HCT116 (cell line): ENCODE measurements around the gene PRPF19. TPM values are rescaled to one million over a fixed set of nuclear protein-coding genes. Genes with fewer than 3 reads are reported as not detected.

Experiments
- ATAC-seq: fragments of 200-7000 bp; cut with Tn5 transposase; 2 replicates; pipeline ENCODE4 v1.9.1; 2020; ENCODE audit warnings: mild to moderate bottlenecking, moderate library complexity
- BruUV-seq: library from RNA; stranded (reverse); fragments of 400-500 nt; replicated peaks from 2 replicates; lab custom pipeline; 2021; lab: Mats Ljungman, UMichigan
- CTCF ChIA-PET: fragments of 300-600 bp; sonication (Branson Sonifier 250); formaldehyde crosslinking; loops from one replicate; lab custom pipeline; 2021; ENCODE audit warnings: antibody characterized with exemption; lab: Charles Lee
- POLR2A ChIA-PET: fragments of 300-600, 350-600 bp; sonication (Branson Sonifier 250); formaldehyde crosslinking; loops from one replicate; lab custom pipeline; 2021; ENCODE audit warnings: antibody characterized with exemption; lab: Charles Lee
- RAD21 ChIA-PET, 2 experiments: fragments of 300-600 bp; sonication (Branson Sonifier 250); formaldehyde crosslinking; loops; one replicate each; lab custom pipeline; 2023; ENCODE audit warnings: low total read pairs in 2 of 2; ENCODE audit not compliant: uncharacterized antibody in 2 of 2, unreplicated experiment in 2 of 2, low non-redundant PET in 1 of 2; lab: Charles Lee
- DNase-seq: peaks from one replicate; pipeline ENCODE4 v3.0.0-alpha.2; 2010; ENCODE audit warnings: low read depth, low spot score
- H2AFZ ChIP-seq: fragments of 200-600 bp; shearing (Covaris generic), sonication (generic); 2 replicates; pipeline ENCODE4 v1.6.1; 2017; ENCODE audit warnings: low read depth, mixed run types, mixed read lengths, antibody characterized with exemption, low read length; ENCODE audit not compliant: poor library complexity, severe bottlenecking
- H3K27ac ChIP-seq: 2 replicates; pipeline ENCODE4 v1.5.1; 2012; ENCODE audit warnings: low read depth, low read length
- H3K27me3 ChIP-seq: fragments of 200-600 bp; sonication (generic); 2 replicates; pipeline ENCODE4 v1.6.1; 2016; ENCODE audit warnings: mixed run types, low read length, mixed read lengths; ENCODE audit not compliant: insufficient read depth
- H3K36me3 ChIP-seq, 2 experiments: fragments of 200-500 bp in 1 of 2; fragments of 200-600 bp in 1 of 2; sonication (Bioruptor generic) in 1 of 2; sonication (generic) in 1 of 2; 2 replicates each; pipeline versions ENCODE4 v1.5.1 to v1.6.1; 2014 to 2016; ENCODE audit warnings: low read length in 2 of 2, inconsistent platforms in 1 of 2, mixed read lengths in 1 of 2, mixed run types in 1 of 2; ENCODE audit not compliant: insufficient read depth in 2 of 2, control insufficient read depth in 1 of 2
- H3K4me1 ChIP-seq, 2 experiments: fragments of 200-600 bp in 1 of 2; sonication (generic) in 1 of 2; 2 replicates each; pipeline versions ENCODE4 v1.5.1 to v1.6.1; 2012 to 2017; ENCODE audit warnings: low read length in 2 of 2, inconsistent platforms in 1 of 2, mild to moderate bottlenecking in 1 of 2, mixed read lengths in 1 of 2, mixed run types in 1 of 2, moderate library complexity in 1 of 2; ENCODE audit not compliant: insufficient read depth in 2 of 2, control insufficient read depth in 1 of 2
- H3K4me2 ChIP-seq: fragments of 200-600 bp; sonication (generic); 2 replicates; pipeline ENCODE4 v1.6.1; 2017; ENCODE audit warnings: mixed run types, low read length, mixed read lengths
- H3K4me3 ChIP-seq, 2 experiments: fragments of 200-600 bp in 1 of 2; sonication (generic) in 1 of 2; replicated peaks in 1 of 2; 2 replicates each; pipeline ENCODE4 v1.5.1; 2011 to 2016; ENCODE audit warnings: low read length in 2 of 2, control low read depth in 1 of 2, low read depth in 1 of 2, mild to moderate bottlenecking in 1 of 2, mixed read lengths in 1 of 2, mixed run types in 1 of 2
- H3K79me2 ChIP-seq: fragments of 200-600 bp; sonication (generic); 2 replicates; pipeline ENCODE4 v1.6.1; 2017; ENCODE audit warnings: mild to moderate bottlenecking, mixed run types, low read length, moderate library complexity, mixed read lengths; ENCODE audit not compliant: insufficient read depth
- H3K9ac ChIP-seq: fragments of 200-600 bp; sonication (generic); 2 replicates; pipeline ENCODE4 v1.6.1; 2016; ENCODE audit warnings: low read length, mixed read lengths
- H3K9me2 ChIP-seq: fragments of 200-600 bp; sonication (generic), shearing (Covaris generic); 2 replicates; pipeline ENCODE4 v1.6.1; 2017; ENCODE audit warnings: mixed run types, mild to moderate bottlenecking, moderate library complexity; ENCODE audit not compliant: insufficient read depth
- H3K9me3 ChIP-seq, 2 experiments: fragments of 200-500 bp in 1 of 2; fragments of 200-600 bp in 1 of 2; sonication (Bioruptor generic) in 1 of 2; sonication (generic) in 1 of 2; 2 replicates each; pipeline ENCODE4 v1.6.1; 2014 to 2017; ENCODE audit warnings: low read length in 2 of 2, mixed read lengths in 2 of 2, inconsistent platforms in 1 of 2, low read depth in 1 of 2, mild to moderate bottlenecking in 1 of 2, mixed run types in 1 of 2, moderate library complexity in 1 of 2; ENCODE audit not compliant: control insufficient read depth in 1 of 2, insufficient read depth in 1 of 2
- H4K20me1 ChIP-seq: fragments of 200-600 bp; sonication (generic), shearing (Covaris generic); 2 replicates; pipeline ENCODE4 v1.6.1; 2017; ENCODE audit warnings: mixed run types, mild to moderate bottlenecking, moderate library complexity; ENCODE audit not compliant: insufficient read depth
- CBX3 ChIP-seq: IDR thresholded peaks from 2 replicates; pipeline ENCODE4 v1.6.1; 2012; ENCODE audit warnings: low read depth
- CEBPB ChIP-seq: IDR thresholded peaks from 2 replicates; pipeline ENCODE4 v1.6.1; 2012; ENCODE audit warnings: low read depth
- CTCF ChIP-seq, 3 experiments: fragments of 200-600 bp in 1 of 3; sonication (generic) in 1 of 3; IDR thresholded peaks in 2 of 3; conservative IDR thresholded peaks in 1 of 3; 2 replicates each; pipeline ENCODE4 v1.5.1; 2012 to 2017; ENCODE audit warnings: low read depth in 2 of 3, low read length in 2 of 3, antibody characterized with exemption in 1 of 3, borderline replicate concordance in 1 of 3, control low read depth in 1 of 3, mild to moderate bottlenecking in 1 of 3, mixed read lengths in 1 of 3, mixed run types in 1 of 3, moderate library complexity in 1 of 3; ENCODE audit not compliant: insufficient read depth in 1 of 3
- EZH2 ChIP-seq: fragments of 200-600 bp; sonication (generic); IDR thresholded peaks from 2 replicates; pipeline ENCODE4 v1.6.1; 2017; ENCODE audit warnings: antibody characterized with exemption, mixed run types
- EZH2phosphoT487 ChIP-seq: fragments of 200-600 bp; IDR thresholded peaks from 2 replicates; pipeline ENCODE4 v1.6.1; 2018; ENCODE audit warnings: antibody characterized with exemption, borderline replicate concordance
- FOSL1 ChIP-seq: IDR thresholded peaks from 2 replicates; pipeline ENCODE4 v1.6.1; 2012; ENCODE audit warnings: low read depth
- JUND ChIP-seq: IDR thresholded peaks from 2 replicates; pipeline ENCODE4 v1.6.1; 2012
- MAX ChIP-seq: IDR thresholded peaks from 2 replicates; pipeline ENCODE4 v1.6.1; 2012
- POLR2A ChIP-seq: IDR thresholded peaks from 2 replicates; pipeline ENCODE4 v1.7.0; 2011; ENCODE audit warnings: borderline replicate concordance; ENCODE audit not compliant: insufficient read depth, insufficient read length; ENCODE audit errors: extremely low read depth
- POLR2AphosphoS5 ChIP-seq: IDR thresholded peaks from 2 replicates; pipeline ENCODE4 v1.6.1; 2011; ENCODE audit warnings: mild to moderate bottlenecking, low read depth, low read length, moderate library complexity
- RAD21 ChIP-seq: IDR thresholded peaks from 2 replicates; pipeline ENCODE4 v1.6.1; 2012; ENCODE audit warnings: low read depth, mild to moderate bottlenecking
- REST ChIP-seq: IDR thresholded peaks from 2 replicates; pipeline ENCODE4 v1.6.1; 2012; ENCODE audit warnings: low read depth
- SP1 ChIP-seq: IDR thresholded peaks from 2 replicates; pipeline ENCODE4 v1.6.1; 2012; ENCODE audit warnings: low read depth
- SRF ChIP-seq: IDR thresholded peaks from 2 replicates; pipeline ENCODE4 v1.6.1; 2012; ENCODE audit warnings: low read depth
- YY1 ChIP-seq: IDR thresholded peaks from 2 replicates; pipeline ENCODE4 v1.6.1; 2011; ENCODE audit warnings: low read length, low read depth, moderate library complexity, mild to moderate bottlenecking; ENCODE audit not compliant: insufficient replicate concordance; ENCODE audit errors: extremely low read depth
- ZFX ChIP-seq: fragments of 450-650 bp; IDR thresholded peaks from 2 replicates; pipeline ENCODE4 v1.6.1; 2017
- ZNF274 ChIP-seq: fragments of 200-500 bp; sonication (Bioruptor generic); IDR thresholded peaks from 2 replicates; pipeline ENCODE4 v1.6.1; 2014; ENCODE audit warnings: mild to moderate bottlenecking, low read depth, low read length, inconsistent platforms
- intact Hi-C: fragments of 100-400 bp; cut with micrococcal nuclease; formaldehyde crosslinking; loops from 2 replicates; pipeline ENCODE4 v1.10.0; 2022
- total RNA-seq: library from RNA; stranded (reverse); gene quantifications from one replicate; pipeline ENCODE4 v1.2.1, GENCODE V29; 2021; ENCODE audit not compliant: unreplicated experiment

Gene PRPF19
- total RNA-seq, 1 experiment from 2014 or later, result 156 TPM

- BruUV-seq, result no TSS peak
- H3K79me2 ChIP-seq, result peaks cover 2% of the 10 kb centered on the region
- TF ChIP-seq MAX (no peak), RAD21 (no peak), REST (no peak), ZNF274 (no peak), POLR2AphosphoS5 (no peak), CTCF (IDR thresholded peaks at IDR 0.05 in 2 of 3, conservative IDR thresholded peaks at IDR 0.05 in 1 of 3; ENCODE audit: borderline replicate concordance in 1 of 3, insufficient read depth in 1 of 3, low read depth in 2 of 3, low read length in 2 of 3) (no peak), ZFX (no peak), JUND (no peak), YY1 (no peak), CEBPB (no peak), POLR2A (no peak), FOSL1 (no peak), EZH2phosphoT487 (no peak), SRF (no peak), EZH2 (no peak), CBX3 (no peak), SP1 (no peak)
- H2AFZ ChIP-seq, result no peak overlapping the region
- RAD21 ChIA-PET, result no interaction called here
- peak overlapping the region; percentile 92 for H3K4me2 ChIP-seq
- CTCF ChIA-PET, result no interaction called here
- H3K27ac ChIP-seq, result peak overlapping the region; percentile 71; the same call in 1 of the 2 replicates
- no peaks in the 10 kb centered on the region for H4K20me1 ChIP-seq
- DNase-seq, result no peak
- no peaks in the 10 kb centered on the region for H3K9me2 ChIP-seq
- intact Hi-C loops, result no loop called here
- no peaks in the 10 kb centered on the region for H3K9me3 ChIP-seq
- POLR2A ChIA-PET, result no interaction called here
- no peaks in the 10 kb centered on the region for H3K27me3 ChIP-seq
- H3K9ac ChIP-seq, result peak overlapping the region; percentile 77
- H3K4me3 ChIP-seq, result peak overlapping the region; percentile 74 to 75
- peaks cover 18 to 26% of the 10 kb centered on the region in 2 experiments for H3K4me1 ChIP-seq
- ATAC-seq, result peak; percentile 14; the same call in 1 of the 2 replicates
- H3K36me3 ChIP-seq, result peaks cover 20 to 22% of the 10 kb centered on the region in 2 experiments; a peak in 3 of 4 replicates
These were observed 18.8 kb upstream of the PRPF19 start for GRCh38 chr11:60924906-60925853.
